Measurements from ENCODE around the gene IP6K1. TPM values are rescaled to one million over a fixed set of nuclear protein-coding genes. Genes with fewer than 3 reads are reported as not detected.

The IP6K1 gene
- total RNA-seq, 1 donor from 2014 or later, result 56.4 TPM

- no peaks in the 10 kb centered on the region for H3K4me1 Mint-ChIP-seq (ENCODE audit: unreplicated experiment)
- peaks cover 4% of the 10 kb centered on the region for H3K36me3 Mint-ChIP-seq (ENCODE audit: low read depth, unreplicated experiment)
- H3K9me3 Mint-ChIP-seq (ENCODE audit: unreplicated experiment), result no peaks in the 10 kb centered on the region
- no peak for DNase-seq (ENCODE audit: low spot score)
- TF ChIP-seq, protein P1, sequence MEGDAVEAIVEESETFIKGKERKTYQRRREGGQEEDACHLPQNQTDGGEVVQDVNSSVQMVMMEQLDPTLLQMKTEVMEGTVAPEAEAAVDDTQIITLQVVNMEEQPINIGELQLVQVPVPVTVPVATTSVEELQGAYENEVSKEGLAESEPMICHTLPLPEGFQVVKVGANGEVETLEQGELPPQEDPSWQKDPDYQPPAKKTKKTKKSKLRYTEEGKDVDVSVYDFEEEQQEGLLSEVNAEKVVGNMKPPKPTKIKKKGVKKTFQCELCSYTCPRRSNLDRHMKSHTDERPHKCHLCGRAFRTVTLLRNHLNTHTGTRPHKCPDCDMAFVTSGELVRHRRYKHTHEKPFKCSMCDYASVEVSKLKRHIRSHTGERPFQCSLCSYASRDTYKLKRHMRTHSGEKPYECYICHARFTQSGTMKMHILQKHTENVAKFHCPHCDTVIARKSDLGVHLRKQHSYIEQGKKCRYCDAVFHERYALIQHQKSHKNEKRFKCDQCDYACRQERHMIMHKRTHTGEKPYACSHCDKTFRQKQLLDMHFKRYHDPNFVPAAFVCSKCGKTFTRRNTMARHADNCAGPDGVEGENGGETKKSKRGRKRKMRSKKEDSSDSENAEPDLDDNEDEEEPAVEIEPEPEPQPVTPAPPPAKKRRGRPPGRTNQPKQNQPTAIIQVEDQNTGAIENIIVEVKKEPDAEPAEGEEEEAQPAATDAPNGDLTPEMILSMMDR (IDR thresholded peaks at IDR 0.05; ENCODE audit: unreplicated experiment), result no peak
- H3K27ac Mint-ChIP-seq (ENCODE audit: unreplicated experiment), result no peak overlapping the region
- H3K4me3 Mint-ChIP-seq (ENCODE audit: unreplicated experiment), result no peak overlapping the region
- H3K27me3 Mint-ChIP-seq (ENCODE audit: unreplicated experiment), result no peaks in the 10 kb centered on the region
Measured at GRCh38 chr3:49763981-49764380, 22.4 kb downstream of the IP6K1 start.

DNA sequence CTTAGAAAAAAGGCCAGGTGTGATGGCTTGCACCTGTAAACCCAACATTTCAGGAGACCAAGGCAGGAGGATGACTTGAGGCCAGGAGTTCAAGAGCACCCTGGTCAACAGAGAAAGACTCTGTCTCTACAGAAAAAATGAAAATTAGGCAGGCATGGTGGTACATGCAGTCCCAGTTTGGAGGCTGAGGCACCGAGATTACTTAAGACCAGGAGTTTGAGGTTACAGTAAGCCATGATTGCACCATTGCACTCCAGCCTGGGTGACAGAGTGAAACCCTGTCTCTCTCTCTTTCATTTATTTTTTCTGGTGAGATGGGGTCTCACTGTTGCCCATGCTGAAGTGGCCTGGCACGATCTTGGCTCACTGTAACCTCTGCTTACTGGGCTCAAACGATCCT lies 24.7 kb downstream of the IP6K1 start:
- H3K9me3 Mint-ChIP-seq (ENCODE audit: unreplicated experiment), result no peaks in the 10 kb centered on the region

DNA sequence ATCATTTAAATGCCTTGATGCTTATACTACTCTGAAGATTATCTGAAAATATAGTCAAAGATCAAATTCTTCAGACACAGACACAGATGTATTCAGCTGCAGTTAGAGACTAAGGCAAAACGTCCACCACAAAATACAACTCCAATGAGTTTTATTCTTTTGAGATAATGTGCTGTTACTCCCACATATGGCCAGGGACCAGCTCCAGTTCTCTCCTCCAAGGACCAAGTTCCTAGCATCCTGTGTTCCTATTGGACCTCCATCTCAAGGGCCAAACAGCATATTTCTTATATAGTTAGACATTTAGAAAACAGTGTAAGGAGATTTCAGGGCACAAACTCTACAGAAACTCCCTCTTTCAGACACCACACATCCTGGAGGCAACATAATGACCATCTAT lies 27.1 kb downstream of the IP6K1 start:
- Mint-ChIP-seq H3K4me3 (ENCODE audit: unreplicated experiment) (no peak overlapping the region), H3K36me3 (ENCODE audit: low read depth, unreplicated experiment) (no peaks in the 10 kb centered on the region), H3K9me3 (ENCODE audit: unreplicated experiment) (no peaks in the 10 kb centered on the region), H3K4me1 (ENCODE audit: unreplicated experiment) (peaks cover 9% of the 10 kb centered on the region), H3K27ac (ENCODE audit: unreplicated experiment) (no peak overlapping the region), H3K27me3 (ENCODE audit: unreplicated experiment) (no peaks in the 10 kb centered on the region)
- no peak for DNase-seq (ENCODE audit: low spot score)
- TF ChIP-seq, protein P1 (IDR thresholded peaks at IDR 0.05; ENCODE audit: unreplicated experiment), result no peak

More for the DNA sequence above, 24.7 kb downstream of the IP6K1 start:
- no peak overlapping the region for H3K4me3 Mint-ChIP-seq (ENCODE audit: unreplicated experiment)
- no peaks in the 10 kb centered on the region for H3K27me3 Mint-ChIP-seq (ENCODE audit: unreplicated experiment)
- DNase-seq (ENCODE audit: low spot score), result no peak
- peaks cover 4% of the 10 kb centered on the region for H3K36me3 Mint-ChIP-seq (ENCODE audit: low read depth, unreplicated experiment)
- no peak overlapping the region for H3K27ac Mint-ChIP-seq (ENCODE audit: unreplicated experiment)
- TF ChIP-seq, protein P1 (IDR thresholded peaks at IDR 0.05; ENCODE audit: unreplicated experiment), result no peak
- no peaks in the 10 kb centered on the region for H3K4me1 Mint-ChIP-seq (ENCODE audit: unreplicated experiment)

DNA sequence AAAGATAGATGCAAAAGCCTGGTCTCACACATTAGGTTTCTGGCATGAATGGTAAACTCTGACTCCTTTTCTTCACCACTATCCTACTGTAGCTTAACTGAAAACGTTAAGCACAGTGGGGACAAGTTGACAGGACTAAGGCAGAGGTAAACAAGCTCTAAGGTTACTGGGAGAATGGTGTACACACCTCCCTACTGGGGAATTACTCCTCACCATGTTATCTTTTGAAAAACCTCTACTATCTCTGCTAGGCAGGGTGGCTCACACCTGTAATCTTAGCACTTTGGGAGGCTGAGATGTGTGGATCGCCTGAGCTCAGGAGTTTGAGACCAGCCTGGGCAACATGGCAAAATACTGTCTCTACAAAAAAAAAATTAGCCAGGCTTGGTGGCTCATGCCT lies 29.1 kb downstream of the IP6K1 start:
- H3K4me3 Mint-ChIP-seq (ENCODE audit: unreplicated experiment), result no peak overlapping the region
- H3K4me1 Mint-ChIP-seq (ENCODE audit: unreplicated experiment), result peaks cover 9% of the 10 kb centered on the region
- peaks cover 4% of the 10 kb centered on the region for H3K36me3 Mint-ChIP-seq (ENCODE audit: low read depth, unreplicated experiment)
- no peak overlapping the region for H3K27ac Mint-ChIP-seq (ENCODE audit: unreplicated experiment)
- H3K27me3 Mint-ChIP-seq (ENCODE audit: unreplicated experiment), result no peaks in the 10 kb centered on the region
- TF ChIP-seq, protein P1 (IDR thresholded peaks at IDR 0.05; ENCODE audit: unreplicated experiment), result no peak
- no peaks in the 10 kb centered on the region for H3K9me3 Mint-ChIP-seq (ENCODE audit: unreplicated experiment)
- DNase-seq (ENCODE audit: low spot score), result no peak

DNA sequence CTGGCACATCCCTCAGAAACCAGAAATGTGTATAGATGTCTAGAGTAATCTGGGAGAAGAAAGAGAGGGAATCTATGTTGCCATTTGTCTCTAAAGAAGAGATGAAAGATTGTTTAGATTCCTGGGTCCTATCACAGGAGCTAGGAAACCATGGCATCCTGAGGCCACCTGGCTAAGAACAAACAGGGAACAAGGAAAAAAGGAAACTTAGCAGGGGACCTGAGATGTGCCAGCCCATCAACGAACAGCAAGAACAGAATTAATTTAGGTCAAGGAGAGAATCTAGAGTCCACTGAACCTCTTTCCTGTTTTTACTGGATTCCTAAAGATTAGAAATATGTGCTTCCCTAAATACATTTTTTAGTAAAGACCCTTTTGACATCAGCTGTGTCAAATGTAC lies 30.3 kb downstream of the IP6K1 start:
- Mint-ChIP-seq H3K27ac (ENCODE audit: unreplicated experiment) (peak overlapping the region; percentile 15), H3K4me1 (ENCODE audit: unreplicated experiment) (peaks cover 9% of the 10 kb centered on the region), H3K9me3 (ENCODE audit: unreplicated experiment) (no peaks in the 10 kb centered on the region), H3K27me3 (ENCODE audit: unreplicated experiment) (no peaks in the 10 kb centered on the region), H3K36me3 (ENCODE audit: low read depth, unreplicated experiment) (peaks cover 4% of the 10 kb centered on the region), H3K4me3 (ENCODE audit: unreplicated experiment) (no peak overlapping the region)
- TF ChIP-seq, protein P1 (IDR thresholded peaks at IDR 0.05; ENCODE audit: unreplicated experiment), result no peak
- no peak for DNase-seq (ENCODE audit: low spot score)
